GM10266 (cell line): ENCODE data around the gene HS6ST2.
A peak's percentile ranks its signal among the peaks of the same experiment; 100 is the strongest.

Experiments used
- DNase-seq: peaks from one replicate; pipeline ENCODE4 v3.0.0; 2012; ENCODE audit errors: extremely low spot score
- TF ChIP-seq, protein P1 (sequence below): IDR thresholded peaks from 2 replicates; pipeline ENCODE4 v1.5.1; 2012; ENCODE audit warnings: mild to moderate bottlenecking, low read depth; ENCODE audit not compliant: control insufficient read depth, insufficient read depth; ENCODE audit errors: missing control alignments

Gene HS6ST2

GRCh38 chrX:132610536-132610935 lies 347.9 kb downstream of the HS6ST2 start:
- TF ChIP-seq, protein P1, sequence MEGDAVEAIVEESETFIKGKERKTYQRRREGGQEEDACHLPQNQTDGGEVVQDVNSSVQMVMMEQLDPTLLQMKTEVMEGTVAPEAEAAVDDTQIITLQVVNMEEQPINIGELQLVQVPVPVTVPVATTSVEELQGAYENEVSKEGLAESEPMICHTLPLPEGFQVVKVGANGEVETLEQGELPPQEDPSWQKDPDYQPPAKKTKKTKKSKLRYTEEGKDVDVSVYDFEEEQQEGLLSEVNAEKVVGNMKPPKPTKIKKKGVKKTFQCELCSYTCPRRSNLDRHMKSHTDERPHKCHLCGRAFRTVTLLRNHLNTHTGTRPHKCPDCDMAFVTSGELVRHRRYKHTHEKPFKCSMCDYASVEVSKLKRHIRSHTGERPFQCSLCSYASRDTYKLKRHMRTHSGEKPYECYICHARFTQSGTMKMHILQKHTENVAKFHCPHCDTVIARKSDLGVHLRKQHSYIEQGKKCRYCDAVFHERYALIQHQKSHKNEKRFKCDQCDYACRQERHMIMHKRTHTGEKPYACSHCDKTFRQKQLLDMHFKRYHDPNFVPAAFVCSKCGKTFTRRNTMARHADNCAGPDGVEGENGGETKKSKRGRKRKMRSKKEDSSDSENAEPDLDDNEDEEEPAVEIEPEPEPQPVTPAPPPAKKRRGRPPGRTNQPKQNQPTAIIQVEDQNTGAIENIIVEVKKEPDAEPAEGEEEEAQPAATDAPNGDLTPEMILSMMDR, result no peak
- no peak for DNase-seq

DNA sequence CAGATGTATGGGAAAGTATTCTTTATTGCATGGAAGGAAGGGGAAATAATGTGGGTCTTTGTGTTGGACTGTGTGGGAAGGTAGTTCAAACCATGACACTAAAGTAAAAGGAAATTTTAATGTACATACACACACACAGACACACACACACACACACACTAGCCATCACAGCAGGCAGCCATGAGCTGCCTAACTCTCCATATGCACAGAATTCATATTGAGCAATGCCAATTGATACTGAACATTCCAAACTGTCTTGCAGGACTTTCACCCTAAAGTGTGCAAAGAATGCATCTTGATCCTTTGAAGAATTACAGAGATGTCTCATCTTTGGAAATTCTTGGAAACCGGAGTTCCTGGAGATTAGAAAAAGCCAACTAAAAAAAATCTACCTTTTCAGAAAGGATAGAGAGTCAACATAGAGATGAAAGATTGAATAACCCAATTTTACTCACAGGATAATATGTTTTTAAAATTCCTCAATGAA lies 349.0 kb downstream of the HS6ST2 start:
- no peak for DNase-seq
- TF ChIP-seq, protein P1, result no peak

DNA sequence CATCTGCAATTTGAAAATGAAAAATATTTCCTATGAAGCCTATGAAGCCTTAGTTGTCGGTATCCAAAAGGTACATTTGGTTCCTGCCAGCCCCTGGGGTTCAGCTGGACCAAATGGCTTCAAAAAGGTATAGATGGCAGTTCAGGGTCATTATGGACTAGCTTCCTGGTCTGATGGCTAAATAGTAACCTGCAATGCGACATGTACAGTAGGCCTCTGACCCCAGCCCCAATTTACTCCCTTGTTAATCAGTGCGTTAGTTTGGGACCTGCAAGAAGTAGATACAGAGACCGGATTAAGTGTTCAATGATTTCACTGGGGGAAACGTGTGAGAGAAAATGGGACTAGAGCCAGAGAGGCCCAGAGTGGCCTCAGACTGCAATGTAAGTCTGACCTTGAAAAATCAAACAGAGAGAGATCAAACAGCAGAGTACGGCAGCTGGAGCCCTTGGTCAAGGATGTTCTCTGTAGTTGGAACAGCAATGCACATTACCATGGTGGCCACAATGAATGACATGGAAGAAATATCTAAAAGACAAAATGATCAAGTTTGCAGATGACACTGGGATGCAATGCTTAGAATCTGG lies 354.6 kb downstream of the HS6ST2 start:
- TF ChIP-seq, protein P1, result no peak
- DNase-seq, result no peak

DNA sequence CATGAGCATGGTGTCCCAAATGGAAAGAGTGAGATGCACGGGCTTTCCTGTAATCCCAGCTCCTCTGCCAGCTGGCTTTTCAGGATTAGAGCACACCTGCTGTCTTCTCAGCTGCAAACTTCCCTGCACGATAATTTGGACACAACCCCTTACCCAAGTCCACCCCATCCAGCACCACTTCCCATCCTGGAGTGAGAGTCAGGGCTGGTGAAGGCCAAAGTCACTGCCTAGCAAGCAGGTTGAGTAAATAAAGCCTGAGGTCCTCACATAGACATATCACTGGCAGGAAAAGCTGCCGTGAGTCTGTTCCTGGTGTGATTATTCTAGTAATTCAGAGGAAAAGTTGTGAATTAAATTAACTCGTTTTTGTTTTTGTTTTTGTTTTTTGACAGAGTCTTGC lies 355.7 kb downstream of the HS6ST2 start:
- TF ChIP-seq, protein P1, result no peak

DNA sequence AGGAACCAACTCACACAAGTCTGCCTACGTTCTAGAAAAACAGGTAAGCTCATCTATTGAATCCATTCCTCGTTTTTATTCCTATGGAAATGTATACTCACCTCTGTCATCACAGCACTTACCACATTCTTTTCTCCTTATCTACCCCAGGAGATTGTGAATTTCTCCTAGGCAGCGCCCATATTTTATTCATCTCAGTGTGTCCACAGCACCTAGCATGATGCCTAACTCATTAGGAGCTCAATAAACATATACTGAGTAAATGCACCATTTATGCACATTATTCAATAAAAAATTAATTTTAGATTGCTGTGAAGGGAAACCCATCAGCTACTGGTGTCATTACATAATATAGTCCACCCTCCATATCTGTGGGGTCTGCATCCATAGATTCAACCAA lies 363.4 kb downstream of the HS6ST2 start:
- TF ChIP-seq, protein P1, result no peak
- DNase-seq, result no peak

More for the DNA sequence above, 355.7 kb downstream of the HS6ST2 start:
- no peak for DNase-seq

DNA sequence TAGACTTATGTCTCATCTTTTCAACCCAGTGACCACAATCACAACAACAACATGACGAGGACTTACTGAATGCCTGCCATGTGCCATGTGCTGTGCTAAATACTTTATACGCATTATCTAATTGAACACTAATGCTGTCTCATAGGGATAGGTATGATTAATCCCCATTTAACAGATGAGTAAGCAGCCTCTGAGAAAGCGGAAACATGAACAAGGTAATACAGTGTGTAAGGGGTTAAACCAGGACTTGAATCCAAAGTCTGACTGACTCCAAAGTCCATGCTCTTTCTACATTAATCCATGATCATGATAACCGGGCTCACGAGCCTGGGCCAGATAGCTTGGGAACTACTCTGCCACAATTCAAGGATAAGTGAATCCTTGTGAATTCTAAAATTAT lies 364.3 kb downstream of the HS6ST2 start:
- no peak for DNase-seq

DNA sequence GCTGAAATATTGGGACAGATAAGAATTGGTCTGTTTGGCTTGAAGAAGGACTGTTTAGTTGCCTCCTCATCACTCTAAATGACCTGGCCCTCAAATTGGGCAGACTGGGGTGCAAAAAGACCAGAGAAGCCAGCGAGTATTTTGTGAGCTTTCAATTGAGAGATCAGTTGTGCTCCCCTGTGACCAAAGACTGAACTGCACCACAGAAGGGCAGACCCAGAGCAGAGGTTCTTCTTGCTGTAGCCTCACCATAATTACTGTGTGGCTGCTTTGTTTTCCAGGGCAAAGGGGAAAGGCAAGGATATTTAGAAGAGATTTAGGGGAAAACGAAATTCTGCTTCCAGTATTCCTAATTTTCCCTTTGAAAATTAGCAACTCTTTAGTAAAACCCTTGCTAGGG lies 365.5 kb downstream of the HS6ST2 start:
- TF ChIP-seq, protein P1, result peak; percentile 41
- peak; percentile 14 for DNase-seq

More for the DNA sequence above, 364.3 kb downstream of the HS6ST2 start:
- TF ChIP-seq, protein P1, result no peak
